CD4-positive, alpha-beta memory T cell (primary cell): ENCODE data around the gene LTV1. TPM values are rescaled to one million over a fixed set of nuclear protein-coding genes. Genes with fewer than 3 reads are reported as not detected.
"Not testable (repeated sequence)": the region's sequence is repeated elsewhere in the genome, so short reads cannot be mapped to it uniquely, and the experiment has no call there.

Experiments used
- CTCF ChIA-PET: fragments of 350-600 bp; sonication (Branson Sonifier 250); formaldehyde crosslinking; loops from one replicate; lab custom pipeline; 2021; ENCODE audit warnings: inconsistent platforms; ENCODE audit not compliant: partially characterized antibody; lab: Charles Lee
- POLR2A ChIA-PET: fragments of 350-600 bp; sonication (Branson Sonifier 250); formaldehyde crosslinking; loops from one replicate; lab custom pipeline; 2021; ENCODE audit not compliant: partially characterized antibody; lab: Charles Lee
- DNase-seq, 5 donors: peaks; one replicate each; pipeline versions ENCODE4 v3.0.0 to v3.0.0-alpha.2; 2020 to 2022; ENCODE audit warnings: mixed read lengths in 1 of 5
- H3K27ac ChIP-seq: one replicate; pipeline ENCODE4 v1.7.0; 2013; ENCODE audit warnings: low read depth, low read length
- H3K27me3 ChIP-seq: 2 replicates; pipeline ENCODE4 v1.7.0; 2013; ENCODE audit warnings: mild to moderate bottlenecking, low read length, moderate library complexity; ENCODE audit not compliant: insufficient read depth
- H3K36me3 ChIP-seq: 2 replicates; pipeline ENCODE4 v1.7.0; 2013; ENCODE audit warnings: mild to moderate bottlenecking, low read length, moderate library complexity; ENCODE audit not compliant: insufficient read depth
- H3K4me1 ChIP-seq: 2 replicates; pipeline ENCODE4 v1.7.0; 2013; ENCODE audit warnings: mild to moderate bottlenecking, low read length, moderate library complexity; ENCODE audit not compliant: insufficient read depth
- H3K4me3 ChIP-seq, 2 donors: one replicate each; pipeline ENCODE4 v1.7.0; 2013; ENCODE audit warnings: low read length in 2 of 2, mild to moderate bottlenecking in 1 of 2
- H3K9me3 ChIP-seq, 2 donors: one replicate each; pipeline ENCODE4 v1.7.0; 2013; ENCODE audit warnings: low read length in 2 of 2, control low read depth in 1 of 2; ENCODE audit not compliant: control insufficient read depth in 1 of 2
- H3K27ac Mint-ChIP-seq, 7 donors: one replicate each; pipeline ENCODE4 v1.8.0; 2020 to 2021; ENCODE audit warnings: mixed read lengths in 7 of 7, mild to moderate bottlenecking in 6 of 7, inconsistent platforms in 3 of 7, moderate library complexity in 3 of 7
- H3K27me3 Mint-ChIP-seq, 2 donors: one replicate each; pipeline ENCODE4 v1.8.0; 2020 to 2021; ENCODE audit warnings: mixed read lengths in 2 of 2
- H3K36me3 Mint-ChIP-seq, 2 donors: one replicate each; pipeline ENCODE4 v1.8.0; 2020 to 2021; ENCODE audit warnings: mixed read lengths in 2 of 2, inconsistent platforms in 1 of 2, mild to moderate bottlenecking in 1 of 2
- H3K4me1 Mint-ChIP-seq, 4 donors: one replicate each; pipeline ENCODE4 v1.8.0; 2020 to 2021; ENCODE audit warnings: mixed read lengths in 4 of 4, mild to moderate bottlenecking in 1 of 4
- H3K4me3 Mint-ChIP-seq, 8 donors: one replicate each; pipeline ENCODE4 v1.8.0; 2020 to 2021; ENCODE audit warnings: mixed read lengths in 8 of 8, mild to moderate bottlenecking in 7 of 8, moderate library complexity in 6 of 8, inconsistent platforms in 3 of 8
- H3K9me3 Mint-ChIP-seq, 8 donors: one replicate each; pipeline ENCODE4 v1.8.0; 2020 to 2021; ENCODE audit warnings: mixed read lengths in 8 of 8, mild to moderate bottlenecking in 5 of 8, inconsistent platforms in 3 of 8, moderate library complexity in 1 of 8
- intact Hi-C: fragments of 100-400 bp; cut with micrococcal nuclease; formaldehyde crosslinking; loops from one replicate; pipeline ENCODE4 v1.15.1; 2023
- polyA plus RNA-seq, 2 donors: library from polyadenylated mRNA; unstranded; fragments of 300-500 nt; fragmentation: Illumina TruSeq; gene quantifications; one replicate each; pipeline ENCODE4 v1.2.3, GENCODE V29; 2021
- total RNA-seq, 2 experiments: library from RNA; stranded (reverse); gene quantifications; one replicate each; pipeline ENCODE4 v1.2.3, GENCODE V29; 2021

LTV1 gene, protein sequence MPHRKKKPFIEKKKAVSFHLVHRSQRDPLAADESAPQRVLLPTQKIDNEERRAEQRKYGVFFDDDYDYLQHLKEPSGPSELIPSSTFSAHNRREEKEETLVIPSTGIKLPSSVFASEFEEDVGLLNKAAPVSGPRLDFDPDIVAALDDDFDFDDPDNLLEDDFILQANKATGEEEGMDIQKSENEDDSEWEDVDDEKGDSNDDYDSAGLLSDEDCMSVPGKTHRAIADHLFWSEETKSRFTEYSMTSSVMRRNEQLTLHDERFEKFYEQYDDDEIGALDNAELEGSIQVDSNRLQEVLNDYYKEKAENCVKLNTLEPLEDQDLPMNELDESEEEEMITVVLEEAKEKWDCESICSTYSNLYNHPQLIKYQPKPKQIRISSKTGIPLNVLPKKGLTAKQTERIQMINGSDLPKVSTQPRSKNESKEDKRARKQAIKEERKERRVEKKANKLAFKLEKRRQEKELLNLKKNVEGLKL
- 10 to 100 TPM; 19.9 to 20.8 TPM for total RNA-seq
- 10 to 100 TPM; 18.2 to 28.1 TPM for polyA plus RNA-seq

DNA sequence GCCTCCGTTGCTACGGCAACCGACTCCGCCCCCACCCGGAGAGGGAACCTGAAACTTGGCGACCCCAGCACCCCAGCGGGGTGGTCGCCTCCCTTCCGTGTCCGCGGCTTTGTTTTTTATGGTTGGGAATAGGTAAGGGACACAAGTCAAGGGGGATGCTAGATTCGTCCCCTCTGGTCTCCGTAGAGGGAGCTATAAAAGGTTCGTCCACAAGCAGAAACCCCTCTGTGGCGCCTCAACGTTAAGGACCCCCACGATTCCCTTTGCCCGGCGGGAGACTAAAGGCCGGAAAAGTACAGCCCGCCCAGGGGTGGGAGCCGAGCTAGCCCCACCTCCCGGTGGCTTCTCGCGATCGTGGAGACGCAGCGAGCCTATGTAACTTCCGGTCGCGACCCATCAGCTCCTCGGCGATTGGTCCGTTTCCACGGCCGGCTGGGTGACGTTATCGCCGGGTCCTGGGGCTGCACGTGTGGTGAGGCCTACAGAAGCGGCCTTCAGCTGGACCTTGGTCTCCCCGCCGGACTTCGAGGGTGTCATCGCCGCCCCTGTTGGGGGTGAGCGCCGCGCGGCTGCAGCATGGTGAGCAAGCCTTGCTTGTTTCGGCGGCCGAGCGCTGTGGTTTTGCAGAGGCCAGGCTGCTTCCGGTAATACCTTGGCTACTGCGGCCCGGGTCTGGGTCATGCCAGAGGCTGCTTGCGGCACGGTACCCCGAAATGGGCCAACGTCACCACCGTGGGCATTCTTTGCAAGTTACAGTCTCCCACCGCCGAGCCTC, at the start of gene LTV1:
LTV1 (plus strand) TSS at position 437 of the 775 bp plus-strand sequence; CDS start at position 577, 140 bp downstream.
- H3K36me3 Mint-ChIP-seq: peaks cover 24 to 36% of the 10 kb centered on the region in 2 donors
- peak within 1 kb of the TSS; percentile 93 to 97 (median 95) for H3K4me3 Mint-ChIP-seq
- Histone ChIP-seq H3K4me3 (peak within 1 kb of the TSS; percentile 54 to 90), H3K9me3 (no peaks in the 10 kb centered on the region), H3K36me3 (peaks cover 30% of the 10 kb centered on the region), H3K27ac (peak within 1 kb of the TSS; percentile 92), H3K27me3 (no peaks in the 10 kb centered on the region), H3K4me1 (peaks cover 15% of the 10 kb centered on the region)
- intact Hi-C loops: loop anchor here (1.0 to 10.0 kb wide), 8 partner anchors 222 to 1696 kb away; partner anchors contain the start of genes ADAT2, FUCA2, NMBR and PEX3
- peak within 1 kb of the TSS; percentile 96 to 99 (median 98) for H3K27ac Mint-ChIP-seq
- H3K4me1 Mint-ChIP-seq: peaks cover 19 to 32% (median 25%) of the 10 kb centered on the region in 4 donors
- CTCF ChIA-PET: interaction anchor here (0.8 to 2.8 kb wide), 9 partner anchors 19 to 334 kb away, joined by 3 to 13 read pairs (median 4); no protein-coding TSS in a partner anchor
- no peaks in the 10 kb centered on the region for H3K9me3 Mint-ChIP-seq
- DNase-seq: peak; percentile 89 to 92 (median 90)
- POLR2A ChIA-PET: interaction anchor here (0.8 to 3.8 kb wide), 15 partner anchors 21 to 1687 kb away, joined by 3 to 21 read pairs (median 4); partner anchors contain the start of genes ADAT2, FUCA2, PEX3 and SF3B5
- H3K27me3 Mint-ChIP-seq: no peaks in the 10 kb centered on the region

DNA sequence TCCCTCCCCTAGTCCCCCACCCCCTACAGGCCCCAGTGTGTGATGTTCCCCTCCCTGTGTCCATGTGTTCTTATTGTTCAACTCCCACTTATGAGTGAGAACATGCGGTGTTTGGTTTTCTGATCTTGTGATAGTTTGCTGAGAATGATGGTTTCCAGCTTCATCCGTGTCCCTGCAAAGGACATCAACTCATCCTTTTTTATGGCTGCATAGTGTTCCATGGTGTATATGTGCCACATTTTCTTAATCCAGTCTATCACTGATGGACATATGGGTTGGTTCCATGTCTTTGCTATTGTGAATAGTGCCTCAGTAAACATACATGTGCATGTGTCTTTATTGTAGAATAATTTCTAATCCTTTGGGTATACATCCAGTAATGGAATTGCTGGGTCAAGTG, 46.6 kb upstream of the LTV1 start:
- Mint-ChIP-seq H3K36me3 (peaks cover 79 to 80% of the 10 kb centered on the region in 2 donors), H3K9me3 (peaks cover 4 to 31% (median 27%) of the 10 kb centered on the region in 8 donors), H3K4me1 (peaks cover 3 to 15% (median 11%) of the 10 kb centered on the region in 4 donors)
- H3K4me1 ChIP-seq, H3K36me3 ChIP-seq, H3K4me3 ChIP-seq, intact Hi-C loops, H3K27me3 Mint-ChIP-seq, CTCF ChIA-PET, H3K4me3 Mint-ChIP-seq, POLR2A ChIA-PET, H3K27me3 ChIP-seq, H3K9me3 ChIP-seq, H3K27ac ChIP-seq, DNase-seq, H3K27ac Mint-ChIP-seq: not testable (repeated sequence)

DNA sequence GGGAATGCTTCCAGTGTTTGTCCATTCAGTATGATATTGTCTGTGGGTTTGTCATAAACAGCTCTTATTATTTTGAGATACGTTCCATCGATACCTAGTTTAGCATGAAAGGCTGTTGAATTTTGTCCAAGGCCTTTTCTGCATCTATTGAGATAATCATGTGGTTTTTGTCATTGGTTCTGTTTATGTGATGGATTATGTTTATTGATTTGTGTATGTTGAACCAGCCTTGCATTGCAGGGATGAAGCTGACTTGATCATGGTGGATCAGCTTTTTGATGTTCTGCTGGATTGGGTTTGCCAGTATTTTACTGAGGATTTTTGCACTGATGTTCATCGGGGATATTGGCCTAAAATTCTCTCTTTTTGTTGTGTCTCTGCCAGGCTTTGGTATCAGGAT, 44.7 kb upstream of the LTV1 start:
- POLR2A ChIA-PET, H3K27ac ChIP-seq, H3K4me1 ChIP-seq, H3K4me3 ChIP-seq, intact Hi-C loops, H3K27me3 ChIP-seq, DNase-seq, H3K27me3 Mint-ChIP-seq, H3K4me3 Mint-ChIP-seq, H3K9me3 ChIP-seq, H3K36me3 ChIP-seq, H3K27ac Mint-ChIP-seq, CTCF ChIA-PET: not testable (repeated sequence)
- Mint-ChIP-seq H3K36me3 (peaks cover 75% of the 10 kb centered on the region in 2 donors), H3K9me3 (peaks cover 4 to 31% (median 22%) of the 10 kb centered on the region in 8 donors), H3K4me1 (peaks cover 5 to 25% (median 13%) of the 10 kb centered on the region in 4 donors)

GRCh38 chr6:143802833-143803565, 40.1 kb upstream of the LTV1 start:
- no peak for DNase-seq
- H3K9me3 Mint-ChIP-seq: peaks cover 1 to 23% (median 18%) of the 10 kb centered on the region in 8 donors
- Histone ChIP-seq H3K9me3 (no peaks in the 10 kb centered on the region), H3K4me1 (no peaks in the 10 kb centered on the region), H3K27ac (no peak overlapping the region), H3K4me3 (no peak overlapping the region), H3K27me3 (no peaks in the 10 kb centered on the region), H3K36me3 (peaks cover 6% of the 10 kb centered on the region)
- no peaks in the 10 kb centered on the region for H3K27me3 Mint-ChIP-seq
- ChIA-PET CTCF (interaction anchor here (0.6 kb wide), 1 partner anchor 35 kb away, joined by 3 read pairs; no protein-coding TSS in a partner anchor), POLR2A (no interaction called here)
- H3K36me3 Mint-ChIP-seq: peaks cover 70 to 72% of the 10 kb centered on the region in 2 donors
- H3K4me1 Mint-ChIP-seq: peaks cover 13 to 39% (median 26%) of the 10 kb centered on the region in 4 donors
- H3K4me3 Mint-ChIP-seq: no peak overlapping the region
- intact Hi-C loops: no loop called here
- peak overlapping the region in 1 of 7 donors; percentile 1 for H3K27ac Mint-ChIP-seq

- Mint-ChIP-seq H3K9me3 (peaks cover 0 to 16% (median 10%) of the 10 kb centered on the region in 8 donors), H3K27ac (peak overlapping the region in 1 of 7 donors; percentile 29), H3K4me1 (peaks cover 13 to 39% (median 25%) of the 10 kb centered on the region in 4 donors), H3K27me3 (no peaks in the 10 kb centered on the region), H3K36me3 (peaks cover 66% of the 10 kb centered on the region in 2 donors), H3K4me3 (no peak overlapping the region)
- H3K27ac ChIP-seq: no peak overlapping the region
- H3K9me3 ChIP-seq: no peaks in the 10 kb centered on the region
- H3K36me3 ChIP-seq: peaks cover 6% of the 10 kb centered on the region
- intact Hi-C loops: no loop called here
- ChIA-PET CTCF (no interaction called here), POLR2A (no interaction called here)
- no peaks in the 10 kb centered on the region for H3K4me1 ChIP-seq
- no peak for DNase-seq
- no peaks in the 10 kb centered on the region for H3K27me3 ChIP-seq
- H3K4me3 ChIP-seq: no peak overlapping the region
Observed at GRCh38 chr6:143803769-143804568, 39.2 kb upstream of the LTV1 start.

DNA sequence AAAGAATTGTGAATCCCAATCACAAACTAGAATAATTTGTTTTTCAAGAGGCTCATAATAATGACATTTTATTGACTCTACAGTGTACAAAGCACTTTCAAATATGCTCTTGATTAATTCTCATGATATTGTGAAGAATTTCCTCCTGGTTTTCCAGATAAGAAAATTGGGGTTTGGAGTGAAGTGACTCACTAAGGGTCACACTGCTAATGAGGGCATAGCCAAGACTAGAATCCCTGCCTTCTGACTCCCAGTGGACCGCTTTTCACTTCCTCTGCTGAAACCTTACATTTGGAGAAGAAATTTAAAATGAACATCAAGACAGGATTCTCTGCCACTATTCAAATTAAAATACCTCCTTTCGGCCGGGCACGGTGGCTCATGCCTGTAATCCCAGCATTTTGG, 38.3 kb upstream of the LTV1 start:
- Mint-ChIP-seq H3K27ac (no peak overlapping the region), H3K36me3 (peaks cover 58 to 60% of the 10 kb centered on the region in 2 donors), H3K27me3 (no peaks in the 10 kb centered on the region), H3K9me3 (peaks cover 0 to 8% (median 1%) of the 10 kb centered on the region in 8 donors), H3K4me1 (peaks cover 11 to 35% (median 24%) of the 10 kb centered on the region in 4 donors), H3K4me3 (no peak overlapping the region)
- Histone ChIP-seq H3K4me1 (no peaks in the 10 kb centered on the region), H3K27ac (no peak overlapping the region), H3K36me3 (peaks cover 6% of the 10 kb centered on the region), H3K27me3 (no peaks in the 10 kb centered on the region), H3K9me3 (no peaks in the 10 kb centered on the region), H3K4me3 (no peak overlapping the region)
- no peak for DNase-seq
- POLR2A ChIA-PET: no interaction called here
- intact Hi-C loops: no loop called here
- CTCF ChIA-PET: no interaction called here
